HG02610 (cell line): Measurements from ENCODE around the gene TAS2R41.

Source experiments
- ATAC-seq: cut with Tn5 transposase; IDR thresholded peaks from one replicate; pipeline ENCODE4 v1.9.1; 2021; ENCODE audit warnings: mild to moderate bottlenecking, moderate library complexity; ENCODE audit not compliant: unreplicated experiment

TAS2R41 gene, protein sequence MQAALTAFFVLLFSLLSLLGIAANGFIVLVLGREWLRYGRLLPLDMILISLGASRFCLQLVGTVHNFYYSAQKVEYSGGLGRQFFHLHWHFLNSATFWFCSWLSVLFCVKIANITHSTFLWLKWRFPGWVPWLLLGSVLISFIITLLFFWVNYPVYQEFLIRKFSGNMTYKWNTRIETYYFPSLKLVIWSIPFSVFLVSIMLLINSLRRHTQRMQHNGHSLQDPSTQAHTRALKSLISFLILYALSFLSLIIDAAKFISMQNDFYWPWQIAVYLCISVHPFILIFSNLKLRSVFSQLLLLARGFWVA

DNA sequence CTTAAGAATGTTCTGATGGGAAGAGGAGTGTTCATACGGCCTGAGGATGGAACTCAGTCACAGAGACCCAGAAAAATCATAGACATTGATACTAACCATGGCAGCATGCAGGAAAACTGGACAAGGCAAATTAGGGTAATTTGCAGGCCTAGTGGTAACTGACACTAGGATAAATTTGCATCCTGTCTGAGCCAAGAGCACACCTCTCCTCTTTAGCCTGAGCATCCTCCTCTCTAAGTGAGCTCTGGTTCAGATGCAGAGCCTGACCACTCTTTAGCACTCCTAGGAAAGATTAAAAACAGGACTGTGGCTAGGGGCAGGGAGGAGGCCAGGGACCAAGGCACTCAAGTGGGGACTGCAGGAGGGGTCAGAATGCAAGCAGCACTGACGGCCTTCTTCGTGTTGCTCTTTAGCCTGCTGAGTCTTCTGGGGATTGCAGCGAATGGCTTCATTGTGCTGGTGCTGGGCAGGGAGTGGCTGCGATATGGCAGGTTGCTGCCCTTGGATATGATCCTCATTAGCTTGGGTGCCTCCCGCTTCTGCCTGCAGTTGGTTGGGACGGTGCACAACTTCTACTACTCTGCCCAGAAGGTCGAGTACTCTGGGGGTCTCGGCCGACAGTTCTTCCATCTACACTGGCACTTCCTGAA is at the start of gene TAS2R41:
Gene TAS2R41, plus strand, starts transcription at position 373 of the 650 bp plus-strand sequence. Its CDS starts 0 bp downstream, at position 373.
- ATAC-seq, result no peak

DNA sequence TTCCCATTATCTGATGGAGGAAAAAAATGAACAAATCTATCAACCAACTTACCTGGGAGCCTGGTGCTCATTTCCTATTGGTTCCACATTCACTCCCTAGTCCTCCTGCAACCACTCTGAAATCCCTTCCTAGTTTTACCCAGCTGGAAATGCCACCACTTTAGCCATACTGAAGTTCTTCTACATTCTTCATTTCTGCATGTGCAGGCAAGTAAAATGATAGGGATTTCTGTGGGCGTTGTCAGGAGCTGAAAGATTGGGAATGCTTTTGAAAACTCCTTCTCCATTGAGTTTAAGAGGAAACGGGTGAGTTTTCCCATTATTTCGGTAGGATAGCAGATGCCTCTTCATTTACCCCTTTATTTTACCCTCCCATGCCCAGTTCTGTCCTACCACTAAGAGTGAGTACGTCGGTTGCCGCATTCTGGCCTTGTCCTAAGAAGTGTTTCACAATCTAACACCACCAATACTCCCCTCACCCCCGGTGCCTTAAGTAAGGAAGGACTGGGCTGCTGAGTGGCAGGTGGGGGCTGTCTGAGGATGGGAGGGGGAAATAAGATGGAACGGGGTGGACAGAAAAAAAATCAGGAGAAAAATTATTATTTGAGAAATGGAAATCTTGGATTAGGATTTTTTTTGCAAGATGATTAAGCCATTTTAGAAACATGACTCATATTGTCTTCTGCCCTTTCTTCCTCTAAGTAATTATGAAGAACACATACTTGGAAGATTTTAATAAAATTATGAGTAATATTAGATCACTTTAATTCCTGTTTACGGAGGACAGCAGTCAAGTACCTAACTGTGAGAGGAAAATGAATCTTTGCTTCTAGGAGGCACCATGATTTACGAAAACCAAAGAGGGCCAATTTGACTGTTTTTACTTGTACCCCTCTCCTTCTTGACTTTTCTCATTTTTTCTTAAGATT is 47.6 kb upstream of the TAS2R41 start:
- no peak for ATAC-seq

DNA sequence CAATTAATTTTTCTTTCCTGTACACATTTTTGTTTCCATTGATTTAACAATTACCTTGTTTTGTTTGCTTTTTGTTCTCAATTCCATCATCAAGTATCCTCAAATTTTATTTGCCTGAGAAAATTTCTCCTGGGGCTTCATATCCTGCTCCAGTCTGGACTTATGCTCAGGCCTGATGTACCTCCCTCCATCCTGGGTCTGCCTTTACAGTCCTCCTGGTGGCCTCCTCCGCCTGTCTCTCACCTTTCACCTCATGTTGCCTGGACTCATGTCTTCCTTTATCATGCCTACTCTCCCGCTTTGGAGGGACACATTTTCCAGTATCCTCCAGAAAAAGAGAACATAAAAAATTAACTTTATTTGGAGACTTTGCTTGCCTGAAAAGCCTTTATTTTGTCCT is 46.6 kb upstream of the TAS2R41 start:
- no peak for ATAC-seq

DNA sequence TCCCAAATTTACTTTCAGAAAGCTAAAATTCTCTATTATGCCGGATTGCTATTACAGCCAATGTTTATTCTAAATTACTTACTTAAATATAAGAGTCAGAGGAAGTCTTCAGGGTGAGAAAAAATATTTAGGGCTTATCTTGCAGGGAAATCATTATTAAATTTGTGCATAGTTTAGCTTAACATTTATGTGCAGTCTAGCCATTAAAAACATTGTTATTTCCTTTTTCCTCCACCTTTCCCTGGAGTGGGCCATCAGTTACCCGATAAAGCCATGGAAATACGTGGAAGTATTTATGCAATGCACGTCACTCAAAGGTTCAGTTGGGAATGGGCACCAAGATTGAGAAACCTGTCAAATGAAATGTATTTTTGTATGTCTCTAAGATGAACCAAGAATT is 43.9 kb upstream of the TAS2R41 start:
- no peak for ATAC-seq

DNA sequence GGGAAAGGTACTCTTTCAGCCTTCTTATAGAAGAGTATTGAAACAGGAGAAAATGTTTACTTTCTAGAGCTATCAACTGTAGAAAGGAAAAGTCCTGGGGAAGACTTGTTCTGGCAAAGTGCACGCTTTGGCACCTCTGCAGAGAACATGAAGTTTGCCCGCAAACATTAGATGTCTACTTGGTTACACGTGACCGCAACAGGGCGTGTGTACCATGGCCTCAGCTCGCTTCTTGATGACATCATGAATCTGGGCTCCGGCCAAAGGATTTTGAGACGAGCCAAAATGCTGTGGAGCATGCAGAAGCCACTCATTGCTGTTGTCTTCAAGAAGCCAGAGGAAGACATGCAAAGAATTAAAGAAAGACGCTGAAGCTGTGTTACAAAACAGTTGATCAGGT is 43.0 kb upstream of the TAS2R41 start:
- ATAC-seq, result no peak

DNA sequence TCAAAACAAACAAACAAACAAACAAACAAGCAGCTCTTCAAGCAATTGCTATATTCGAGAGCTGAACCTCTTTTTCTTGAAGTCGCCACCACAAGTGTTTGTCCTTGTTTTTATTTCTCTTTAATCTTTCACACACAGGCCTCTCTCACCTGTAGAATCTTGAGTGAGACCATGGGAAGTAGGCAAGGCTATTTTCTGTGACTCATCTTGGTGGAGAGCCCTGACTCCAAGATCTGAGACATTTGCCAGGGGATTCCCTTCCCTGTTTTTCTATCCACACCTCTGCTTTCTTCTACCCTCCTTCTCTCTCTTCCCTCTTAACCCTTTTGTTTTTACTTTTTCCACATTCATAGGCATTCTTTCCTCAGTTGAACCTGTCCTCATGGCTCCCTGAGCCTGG is 42.4 kb upstream of the TAS2R41 start:
- no peak for ATAC-seq

DNA sequence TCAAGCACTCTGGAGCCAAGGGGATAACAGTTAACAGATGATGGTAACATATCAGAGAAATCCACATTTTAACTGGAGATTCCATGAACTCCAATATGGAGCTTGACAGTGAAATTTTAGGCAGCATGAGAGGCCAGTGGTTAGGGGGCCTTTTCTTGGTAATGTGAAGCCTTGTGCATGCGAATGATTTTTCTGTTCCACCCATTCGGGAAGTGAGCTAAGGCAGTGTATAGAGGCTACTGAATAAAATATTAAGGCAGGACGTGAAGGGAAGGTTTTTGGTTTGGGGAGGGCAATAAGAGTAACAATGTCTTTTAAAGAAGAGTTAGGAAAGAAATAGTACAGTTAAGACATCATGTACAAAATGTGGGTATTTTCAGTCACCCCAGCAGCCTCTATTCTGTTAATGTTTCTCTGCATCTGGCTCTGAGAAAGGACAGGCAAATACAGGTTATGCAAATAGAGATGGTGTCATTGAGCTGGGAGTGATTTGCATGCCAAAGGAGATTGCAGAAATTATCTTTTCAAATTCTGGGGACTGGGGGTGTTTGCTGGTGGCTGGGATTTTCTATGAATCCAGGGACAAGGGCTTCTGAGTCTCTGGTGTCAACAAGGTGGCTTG is 41.2 kb upstream of the TAS2R41 start:
- peak; percentile 66 for ATAC-seq

DNA sequence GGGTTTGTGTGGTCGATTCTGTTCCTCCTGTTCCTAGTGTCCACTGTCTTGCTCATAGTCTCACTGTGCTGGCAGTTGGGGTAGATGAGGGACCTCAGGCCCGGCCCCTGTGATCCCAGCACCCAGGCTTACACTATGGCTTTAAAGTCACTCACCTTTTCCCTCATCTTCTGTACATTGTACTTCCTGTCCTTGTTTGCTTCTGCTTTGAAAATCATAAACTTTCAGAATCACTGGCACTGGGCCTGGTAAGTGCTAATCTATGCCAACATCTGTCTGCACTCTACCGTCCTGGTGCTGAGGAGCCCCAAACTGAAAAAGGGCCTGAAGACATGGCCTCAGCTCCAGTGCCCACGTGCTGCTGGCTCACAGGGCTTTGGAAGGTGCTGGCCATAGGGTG is 40.1 kb upstream of the TAS2R41 start:
- ATAC-seq, result peak; percentile 28

DNA sequence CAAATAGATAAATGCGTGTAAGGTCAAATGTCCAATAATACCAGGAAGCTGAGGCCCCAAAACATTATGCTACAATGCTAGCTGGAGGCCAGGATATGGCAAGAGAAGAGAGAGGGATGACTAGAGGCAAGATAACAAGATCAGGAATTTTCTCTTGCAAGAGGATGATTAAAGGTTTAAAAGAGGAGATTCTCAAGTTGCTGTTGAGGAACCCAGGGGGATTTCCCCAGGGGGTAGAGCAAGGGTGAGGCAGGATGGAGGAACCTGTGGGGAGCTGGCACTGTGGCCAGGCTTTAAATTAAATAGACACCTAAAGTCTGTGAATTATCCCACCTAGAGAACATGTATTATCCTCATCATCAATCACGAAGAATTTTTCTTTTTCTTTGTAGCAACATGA is 37.8 kb upstream of the TAS2R41 start:
- no peak for ATAC-seq

DNA sequence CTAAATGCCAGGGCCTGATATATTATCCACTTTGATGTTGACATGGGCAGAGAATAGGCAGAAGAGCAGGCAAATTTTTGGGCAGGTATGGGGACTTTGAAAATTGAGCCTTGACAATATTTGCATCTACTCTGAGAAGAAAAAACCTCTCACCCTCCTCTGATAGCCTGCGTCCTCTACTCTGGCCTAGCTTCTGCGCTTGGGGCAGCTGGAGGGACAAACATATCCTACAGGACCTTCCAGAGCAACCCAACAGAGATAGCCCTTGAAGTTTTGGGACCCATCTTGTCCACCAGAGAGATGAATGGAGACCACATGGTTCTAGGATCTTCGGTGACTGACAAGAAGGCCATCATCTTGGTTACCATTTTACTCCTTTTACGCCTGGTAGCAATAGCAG is 34.5 kb upstream of the TAS2R41 start, which contains the start of gene TAS2R60:
Gene TAS2R60, plus strand, starts transcription at position 301 of the 400 bp plus-strand sequence. Its CDS starts 0 bp downstream, at position 301.
- ATAC-seq, result no peak

DNA sequence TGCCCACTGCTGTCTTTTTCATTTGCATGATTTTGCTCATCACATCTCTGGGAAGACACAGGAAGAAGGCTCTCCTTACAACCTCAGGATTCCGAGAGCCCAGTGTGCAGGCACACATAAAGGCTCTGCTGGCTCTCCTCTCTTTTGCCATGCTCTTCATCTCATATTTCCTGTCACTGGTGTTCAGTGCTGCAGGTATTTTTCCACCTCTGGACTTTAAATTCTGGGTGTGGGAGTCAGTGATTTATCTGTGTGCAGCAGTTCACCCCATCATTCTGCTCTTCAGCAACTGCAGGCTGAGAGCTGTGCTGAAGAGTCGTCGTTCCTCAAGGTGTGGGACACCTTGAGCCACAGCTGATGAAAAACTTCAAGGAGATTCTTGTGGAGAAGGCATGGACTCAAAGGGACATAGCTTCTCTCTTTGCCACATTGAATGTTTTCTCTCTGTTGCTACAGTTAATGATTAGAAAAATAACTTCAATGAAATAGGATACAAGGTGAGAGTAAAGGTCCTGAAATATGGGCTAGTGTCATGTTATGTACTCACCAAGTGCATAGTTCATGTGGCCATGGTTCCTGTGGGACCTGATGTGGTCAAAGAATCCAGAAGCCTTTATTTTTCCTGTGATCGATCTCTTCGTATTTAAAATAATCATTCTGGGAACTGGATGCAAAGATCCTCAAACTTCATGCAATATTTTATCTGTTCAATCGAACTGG is 33.5 kb upstream of the TAS2R41 start:
- no peak for ATAC-seq

DNA sequence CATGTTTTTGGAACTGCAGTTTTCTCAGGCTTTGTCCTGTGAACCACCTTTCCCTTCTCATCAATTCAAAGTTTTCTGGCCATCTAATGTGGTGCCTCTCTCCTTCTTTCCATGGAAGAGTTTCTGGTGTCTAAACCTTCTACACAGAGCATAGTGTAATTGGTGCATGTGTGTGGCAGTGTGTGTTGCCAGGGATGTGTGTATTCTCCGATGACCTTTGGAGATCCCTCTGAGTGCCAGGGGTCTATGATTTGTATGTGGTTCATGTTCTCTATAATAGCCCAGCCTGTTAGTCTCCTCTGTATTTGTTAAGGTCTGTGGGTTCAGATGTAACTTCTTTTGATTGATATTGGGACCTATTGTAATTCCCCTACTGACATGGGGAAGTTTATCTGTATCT is 32.9 kb upstream of the TAS2R41 start:
- no peak for ATAC-seq

DNA sequence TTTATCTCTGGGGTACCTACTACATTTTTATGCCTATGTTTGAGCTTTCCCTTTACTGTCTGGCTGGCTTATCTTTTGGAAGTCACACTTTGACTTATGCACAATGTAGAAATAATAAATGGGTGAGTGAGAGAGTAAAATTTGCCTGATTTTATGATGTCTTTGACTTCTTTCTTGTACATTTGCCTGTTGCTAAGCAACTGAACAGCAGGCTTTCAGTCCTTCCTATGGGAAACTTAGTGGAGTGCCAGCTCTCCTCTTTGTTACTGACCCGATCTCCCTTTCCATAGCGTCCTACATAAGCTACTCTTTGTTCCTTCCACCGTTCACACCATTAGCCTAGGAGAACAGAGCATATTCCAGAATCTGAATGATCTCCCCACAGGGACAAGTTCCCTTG is 30.2 kb upstream of the TAS2R41 start:
- no peak for ATAC-seq

DNA sequence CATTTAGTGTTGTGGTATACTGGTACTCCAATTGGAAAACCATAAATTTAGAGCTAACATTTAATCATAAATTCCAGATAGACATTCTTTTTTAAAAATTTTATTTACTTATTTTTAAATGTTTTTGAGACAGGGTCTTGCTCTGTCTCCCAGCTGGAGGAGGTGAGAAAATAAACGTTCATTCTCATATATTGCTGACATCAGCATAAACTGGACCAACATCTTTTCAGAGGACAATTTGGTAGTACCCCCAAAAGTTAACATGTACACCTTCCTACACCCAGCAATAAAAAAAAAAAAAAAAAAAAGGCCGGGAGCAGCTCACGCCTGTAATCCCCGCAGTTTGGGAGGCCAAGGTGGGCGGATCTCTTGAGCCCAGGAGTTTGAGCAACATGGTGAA is 29.2 kb upstream of the TAS2R41 start:
- no peak for ATAC-seq

DNA sequence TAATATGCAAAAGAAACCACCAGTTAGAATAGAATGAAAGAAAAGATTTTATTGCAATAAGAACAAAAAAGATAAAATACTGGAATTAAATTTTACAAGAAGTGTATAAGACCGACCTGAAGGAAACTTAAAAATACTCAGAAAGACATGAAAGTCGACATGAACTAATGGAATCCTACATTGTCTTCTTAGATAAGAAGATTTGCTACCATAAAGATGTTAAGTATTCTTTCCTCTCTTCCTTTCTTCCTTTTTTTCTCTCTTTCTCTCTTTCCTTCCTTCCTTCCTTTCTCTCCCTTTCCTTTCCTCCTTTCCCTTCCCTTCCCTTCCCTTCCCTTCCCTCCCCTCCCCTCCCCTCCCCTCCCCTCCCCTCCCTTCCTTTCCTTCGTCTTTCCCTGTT is 27.9 kb upstream of the TAS2R41 start:
- no peak for ATAC-seq

DNA sequence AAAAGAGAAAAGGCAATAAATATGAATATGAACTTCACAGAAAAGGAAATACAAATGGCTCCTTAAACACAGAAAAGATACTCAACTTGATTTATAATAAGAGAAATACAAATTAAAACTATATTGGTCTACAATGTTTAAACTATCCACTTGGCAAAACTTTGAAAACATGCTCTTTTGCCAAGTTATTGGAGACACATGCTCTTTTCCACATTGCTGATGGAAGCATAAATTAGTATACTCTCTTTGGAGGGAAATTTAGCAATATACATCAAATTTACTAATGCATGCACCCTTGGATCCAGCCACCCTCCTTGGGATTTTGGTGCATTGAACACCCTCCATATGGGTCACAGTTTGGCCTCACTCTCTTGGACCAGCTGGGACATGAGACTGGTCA is 26.6 kb upstream of the TAS2R41 start:
- ATAC-seq, result no peak

DNA sequence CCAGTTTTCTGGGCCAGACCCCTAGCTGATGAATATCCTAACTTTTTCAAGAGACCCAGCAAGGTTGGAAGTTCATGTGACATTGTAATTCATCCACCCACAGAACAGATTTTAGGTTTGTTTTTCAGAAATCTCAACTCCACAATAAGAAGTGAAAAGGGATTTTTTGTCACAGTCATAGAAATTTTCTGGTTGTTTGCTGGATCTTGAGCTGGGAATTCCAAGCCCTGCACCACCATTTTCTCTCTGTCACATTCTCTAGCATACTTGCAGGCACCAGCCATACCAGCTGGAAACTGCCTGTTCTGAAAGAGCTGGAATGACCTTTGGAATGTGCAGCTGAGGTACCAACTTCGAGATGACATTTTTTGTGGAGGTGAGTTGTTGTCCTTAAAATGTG is 25.9 kb upstream of the TAS2R41 start:
- no peak for ATAC-seq

DNA sequence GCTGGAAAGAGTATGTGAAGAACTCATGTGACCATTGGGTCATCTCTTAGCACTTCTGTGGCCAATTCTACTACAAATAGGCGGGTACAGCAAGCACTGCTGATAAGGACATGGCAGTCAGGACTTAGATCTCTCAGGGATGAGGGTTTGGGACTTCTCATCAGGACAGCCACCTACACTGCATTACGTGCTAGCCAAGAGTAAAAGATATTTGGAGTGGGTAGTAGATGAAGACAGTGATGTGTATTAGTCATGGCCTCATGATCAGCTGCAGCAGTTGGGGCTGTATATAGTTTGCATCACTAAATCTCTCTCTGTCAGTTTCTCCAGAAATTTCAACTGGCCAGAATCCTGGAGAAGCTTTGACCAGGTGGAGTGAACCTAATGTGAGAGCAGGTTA is 25.2 kb upstream of the TAS2R41 start:
- ATAC-seq, result no peak

DNA sequence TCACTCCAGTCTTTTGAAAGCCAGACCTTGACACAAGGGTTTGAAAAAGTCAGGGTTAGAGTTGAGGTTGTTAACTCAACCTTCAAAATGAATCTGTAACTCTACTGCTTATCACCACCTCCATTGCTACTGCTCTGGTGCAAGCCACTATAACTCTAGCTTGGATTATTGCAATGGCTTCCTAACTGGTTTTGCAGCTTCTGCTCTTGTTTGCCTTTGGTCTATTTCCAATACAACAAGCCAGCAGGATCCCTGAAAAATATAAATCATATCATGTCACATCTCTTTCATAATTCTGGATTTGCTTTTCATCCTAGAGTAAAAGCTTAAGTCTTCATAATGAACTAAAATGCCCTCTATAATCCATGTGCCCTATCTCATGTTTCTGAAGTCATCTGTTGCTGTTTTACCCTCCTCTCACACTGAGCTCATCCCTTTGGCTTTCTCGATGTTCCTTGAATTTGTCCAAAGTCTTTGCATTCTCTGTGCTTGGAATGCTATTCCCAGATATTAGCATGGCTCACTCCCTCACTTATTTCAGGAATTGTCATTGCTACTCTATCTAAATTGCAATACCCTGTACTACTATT is 23.5 kb upstream of the TAS2R41 start:
- ATAC-seq, result no peak

DNA sequence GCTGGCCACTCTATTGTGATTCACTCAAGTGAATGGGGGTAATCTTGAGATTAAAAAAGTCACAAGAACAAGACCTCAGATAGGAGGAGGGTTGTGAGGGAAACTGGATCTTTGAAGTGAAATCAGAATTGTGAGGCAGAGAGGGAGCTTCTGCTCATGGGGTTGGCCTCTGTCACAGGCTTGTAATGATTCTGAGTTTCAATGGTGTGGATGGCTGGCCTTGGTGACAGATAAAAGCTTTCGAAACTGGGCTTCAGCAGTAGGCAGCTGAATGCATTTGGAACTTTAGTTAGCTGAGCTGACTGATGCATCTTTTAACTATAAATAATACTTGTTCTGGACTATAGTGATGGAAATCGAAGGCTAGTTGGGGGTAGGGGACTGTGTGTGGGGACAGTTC is 22.2 kb upstream of the TAS2R41 start:
- ATAC-seq, result peak; percentile 48
